NT2/D1 (cell line): ENCODE measurements around the gene GALNT9.

Experiments used
- SUZ12 ChIP-seq: IDR thresholded peaks from 2 replicates; pipeline ENCODE4 v1.6.1; 2011; ENCODE audit not compliant: insufficient read length, insufficient read depth; ENCODE audit errors: extremely low read depth
- YY1 ChIP-seq: IDR thresholded peaks from 2 replicates; pipeline ENCODE4 v1.6.1; 2011; ENCODE audit not compliant: insufficient read length, insufficient read depth
- ZNF274 ChIP-seq: IDR thresholded peaks from 2 replicates; pipeline ENCODE4 v1.6.1; 2011; ENCODE audit warnings: mild to moderate bottlenecking, low read depth, low read length

DNA sequence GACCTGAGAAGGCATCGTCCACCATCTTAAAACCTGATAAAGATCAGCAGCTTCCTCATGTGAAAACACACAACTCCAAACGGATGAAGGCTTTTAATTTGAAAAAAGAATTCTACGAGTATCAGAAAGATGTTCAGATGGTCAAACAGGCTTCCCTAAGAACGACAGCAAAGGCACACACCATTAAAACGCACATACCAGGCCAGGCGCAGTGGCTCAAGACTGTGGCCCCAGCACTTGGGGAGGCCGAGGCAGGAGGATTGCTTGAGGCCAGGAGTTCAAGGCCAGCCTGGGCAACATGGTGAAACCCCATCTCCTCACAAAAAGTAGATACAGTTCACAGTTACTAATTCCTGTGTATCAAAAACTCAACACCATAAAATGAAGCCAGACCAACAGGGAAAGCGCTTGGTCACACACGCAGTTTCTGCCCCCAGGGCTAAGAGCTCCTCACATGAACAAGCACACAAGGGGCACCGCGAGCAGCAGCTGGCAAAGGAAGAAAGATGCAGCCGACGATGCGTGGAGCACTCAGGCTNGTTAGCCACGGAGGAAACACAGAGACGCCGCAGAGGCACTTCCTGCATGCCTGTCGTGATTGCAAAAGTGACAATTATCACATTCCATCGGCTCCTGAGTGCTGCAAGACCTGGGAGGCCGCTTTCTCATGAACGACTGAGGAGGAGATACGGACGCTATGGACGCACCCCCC lies 107.1 kb downstream of the GALNT9 start:
- TF ChIP-seq ZNF274 (no peak), SUZ12 (no peak), YY1 (no peak)
